Adrenal gland (tissue), 12 donors: ENCODE data around the gene TSPAN32. TPM values are rescaled to one million over a fixed set of nuclear protein-coding genes. Genes with fewer than 3 reads are reported as not detected.
A peak's percentile ranks its signal among the peaks of the same experiment; 100 is the strongest.

Experiments
- DNase-seq, 7 donors: peaks; one replicate each; pipeline ENCODE4 v3.0.0-alpha.2; 2019 to 2020
- H3K27ac ChIP-seq, 5 donors: fragments of 200-600 bp; sonication (generic) in 4 of 5; 1 replicate in 3 of 5; 2 replicates in 2 of 5; pipeline versions ENCODE4 v1.5.1 to v1.8.0; 2016 to 2020; ENCODE audit warnings: mild to moderate bottlenecking in 1 of 5
- H3K27me3 ChIP-seq: fragments of 200-600 bp; 2 replicates; pipeline ENCODE4 v1.8.0; 2021
- H3K36me3 ChIP-seq, 2 donors: fragments of 200-600 bp; replicated peaks in 1 of 2; 1 replicate in 1 of 2; 2 replicates in 1 of 2; pipeline versions ENCODE4 v1.5.1 to v1.8.0; 2018 to 2022
- H3K4me1 ChIP-seq, 2 donors: fragments of 200-600 bp; replicated peaks in 1 of 2; 1 replicate in 1 of 2; 2 replicates in 1 of 2; pipeline versions ENCODE4 v1.5.1 to v1.8.0; 2018 to 2021
- H3K4me3 ChIP-seq, 4 donors: fragments of 200-600 bp; sonication (generic) in 3 of 4; one replicate each; pipeline ENCODE4 v1.5.1; 2016 to 2018
- H3K9me3 ChIP-seq, 3 donors: fragments of 200-600 bp; sonication (generic) in 1 of 3; replicated peaks in 1 of 3; 1 replicate in 2 of 3; 2 replicates in 1 of 3; pipeline versions ENCODE4 v1.5.1 to v1.8.0; 2016 to 2021
- CTCF ChIP-seq, 6 experiments: fragments of 450-650 bp in 4 of 6; fragments of 200-600 bp in 2 of 6; sonication (generic) in 1 of 6; IDR thresholded peaks; 1 replicate in 5 of 6; 2 replicates in 1 of 6; pipeline versions ENCODE4 v1.5.1 to v1.8.0; 2016 to 2021; ENCODE audit warnings: antibody characterized with exemption in 6 of 6, mild to moderate bottlenecking in 2 of 6, moderate library complexity in 1 of 6
- POLR2A ChIP-seq, 2 donors: fragments of 450-650 bp; IDR thresholded peaks; one replicate each; pipeline ENCODE4 v1.6.1; 2017; ENCODE audit warnings: antibody characterized with exemption in 2 of 2, mild to moderate bottlenecking in 2 of 2, moderate library complexity in 1 of 2
- WGBS, 4 donors: extraction: QIAGEN DNeasy Blood & Tissue Kit in 2 of 4; methylation state at CpG; one replicate each; pipeline versions ENCODE4 v1.1.5 to v1.1.7; 2013 to 2017; 5-methylcytosine and 5-hydroxymethylcytosine counted together
- intact Hi-C, 2 donors: fragments of 100-400 bp; cut with DNase I; formaldehyde crosslinking; loops; one replicate each; pipeline versions ENCODE4 v1.14.1 to v1.15.0; 2022 to 2023
- polyA plus RNA-seq, 3 donors: library from polyadenylated mRNA; stranded (reverse); fragments of 200-250 nt in 2 of 3; fragments of 350-450 nt in 1 of 3; fragmentation: Illumina TruSeq in 1 of 3; extraction: RNeasy Lipid Tissue Mini Kit (QIAGEN cat#74804) in 1 of 3; gene quantifications; one replicate each; pipeline ENCODE4 v1.2.3, GENCODE V29; 2013 to 2014
- total RNA-seq, 9 donors: library from RNA; depleted of rRNA in 4 of 9; stranded (reverse); fragments of >200 nt in 4 of 9; fragments of 120-200 nt in 1 of 9; fragmentation: NEBNext Ultra II Directional in 1 of 9; extraction: Animal tissue kit (Norgen Biotek cat#: 25700) in 1 of 9; gene quantifications; one replicate each; pipeline versions ENCODE4 v1.1.0 to v1.2.4, GENCODE V29; 2013 to 2023
- donor health status: healthy with polysubstance abuse.
- donor health status: Bipolar disorder and iron deficiency.
- donor health status: DM: yes; HTN: yes; CAD: no.
- donor health status: DM: no; HTN: no; CAD: no.
- donor health status: DM: no; HTN: no; CAD: no.
- donor health status: DM: yes; HTN: yes; CAD: no.

Gene TSPAN32
- total and polyA plus RNA-seq, 12 donors, result 0.14 to 7.0 (median 0.88) TPM; not detected in 4

- no peak for TF ChIP-seq POLR2A (IDR thresholded peaks at IDR 0.05)
- TF ChIP-seq CTCF (IDR thresholded peaks at IDR 0.05), result no peak
- H3K4me3 ChIP-seq, result no peak overlapping the region
- no peaks in the 10 kb centered on the region for H3K9me3 ChIP-seq
- no peaks in the 10 kb centered on the region for H3K36me3 ChIP-seq
- H3K4me1 ChIP-seq, result peaks cover 0 to 22% of the 10 kb centered on the region in 2 donors
- intact Hi-C loops, result loop anchor here (5.0 to 10.0 kb wide), 2 partner anchors 103 to 224 kb away; no protein-coding TSS in a partner anchor
- peak in 4 of 7 donors; percentile 10 to 50 (median 16) for DNase-seq
- H3K27ac ChIP-seq, result no peak overlapping the region
- peaks cover 4% of the 10 kb centered on the region for H3K27me3 ChIP-seq
- 62 to 71% (median 69%) methylated on average over 6 to 19 of the region's 19 CpGs for WGBS, 4 donors
Measured at GRCh38 chr11:2300290-2300935, 1.4 kb upstream of the TSPAN32 start.

GRCh38 chr11:2300936-2301630, 730 bp upstream of the TSPAN32 start:
- peak in 1 of 7 donors; percentile 39 for DNase-seq
- H3K36me3 ChIP-seq, result no peaks in the 10 kb centered on the region
- peaks cover 4% of the 10 kb centered on the region for H3K27me3 ChIP-seq
- no peak overlapping the region for H3K4me3 ChIP-seq
- H3K4me1 ChIP-seq, result peaks cover 0 to 22% of the 10 kb centered on the region in 2 donors
- TF ChIP-seq CTCF (IDR thresholded peaks at IDR 0.05), result no peak
- no peak for TF ChIP-seq POLR2A (IDR thresholded peaks at IDR 0.05)
- intact Hi-C loops, result loop anchor here (5.0 to 10.0 kb wide), 2 partner anchors 104 to 224 kb away; no protein-coding TSS in a partner anchor
- no peaks in the 10 kb centered on the region for H3K9me3 ChIP-seq
- no peak overlapping the region for H3K27ac ChIP-seq
- 60 to 74% (median 67%) methylated on average over 7 to 24 of the region's 24 CpGs for WGBS, 4 donors

- intact Hi-C loops, result loop anchor here (5.0 to 10.0 kb wide), 2 partner anchors 105 to 222 kb away; no protein-coding TSS in a partner anchor
- H3K27ac ChIP-seq, result peak overlapping the region in 1 of 5 donors; percentile 17
- no peaks in the 10 kb centered on the region for H3K36me3 ChIP-seq
- TF ChIP-seq POLR2A (IDR thresholded peaks at IDR 0.05) (no peak), CTCF (IDR thresholded peaks at IDR 0.05) (no peak)
- no peak overlapping the region for H3K4me3 ChIP-seq
- no peaks in the 10 kb centered on the region for H3K9me3 ChIP-seq
- DNase-seq, result peak in 3 of 7 donors; percentile 13 to 50 (median 21)
- peaks cover 0 to 27% of the 10 kb centered on the region in 2 donors for H3K4me1 ChIP-seq
- peaks cover 4% of the 10 kb centered on the region for H3K27me3 ChIP-seq
- 66 to 81% (median 70%) methylated on average over 1 to 16 of the region's 16 CpGs for WGBS, 4 donors
Measured at GRCh38 chr11:2302306-2302895, 588 bp downstream of the TSPAN32 start.
